Fibroblast of gingiva (primary cell): ENCODE data around the gene NRROS.
A peak's percentile ranks its signal among the peaks of the same experiment; 100 is the strongest.
"Not testable (repeated sequence)": the region's sequence is repeated elsewhere in the genome, so short reads cannot be mapped to it uniquely, and the experiment has no call there.

Experiments used
- DNase-seq: peaks from one replicate; pipeline ENCODE4 v3.0.0-alpha.2; 2011; ENCODE audit warnings: low read depth

Gene NRROS

GRCh38 chr3:196639483-196640296 lies at the start of gene NRROS:
TSS of gene NRROS (plus strand) at chr3:196639694. CDS start at chr3:196654540, 14,846 bp downstream.
- DNase-seq: peak; percentile 17

DNA sequence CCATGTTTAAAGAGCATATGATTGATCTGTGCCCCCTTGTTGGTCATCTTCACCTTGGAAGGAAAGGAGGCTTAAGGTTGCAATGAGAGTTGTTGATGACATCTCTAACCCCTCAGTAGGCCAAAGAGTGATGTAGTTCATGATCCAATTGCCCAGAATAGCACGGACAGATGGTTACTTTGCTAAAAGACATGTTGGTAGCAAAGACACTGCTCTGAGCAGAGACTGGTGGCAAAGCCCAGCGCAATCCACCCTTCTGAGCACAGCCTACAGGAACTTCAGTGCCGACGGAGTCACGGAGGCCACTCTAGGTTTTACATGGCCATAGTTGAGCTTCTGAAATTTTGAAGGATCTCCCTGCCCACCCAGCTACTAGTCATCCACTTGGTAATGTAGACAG lies 49.2 kb upstream of the NRROS start:
- no peak for DNase-seq

DNA sequence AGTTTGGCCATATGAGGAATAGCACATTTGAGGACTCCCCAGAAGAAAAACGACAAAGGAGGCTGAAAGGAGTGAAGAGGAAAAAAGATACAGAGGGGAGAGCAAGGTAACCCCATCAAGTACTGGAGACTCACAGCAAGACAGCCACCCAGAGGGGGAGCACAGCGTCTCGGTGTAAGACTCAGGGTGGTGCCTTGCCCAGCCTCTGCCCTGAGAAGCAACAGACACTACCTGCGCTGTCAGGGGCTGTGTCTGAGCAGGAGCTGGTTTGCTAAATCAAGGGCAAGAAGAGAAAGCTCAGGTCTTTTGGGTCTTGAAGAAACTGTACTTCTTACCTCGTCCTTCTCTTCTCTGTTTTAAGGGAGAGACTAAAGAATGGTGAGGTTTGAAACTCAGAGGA lies 43.1 kb upstream of the NRROS start:
- no peak for DNase-seq

GRCh38 chr3:196597971-196598733 lies 41.3 kb upstream of the NRROS start:
- DNase-seq: not testable (repeated sequence)

DNA sequence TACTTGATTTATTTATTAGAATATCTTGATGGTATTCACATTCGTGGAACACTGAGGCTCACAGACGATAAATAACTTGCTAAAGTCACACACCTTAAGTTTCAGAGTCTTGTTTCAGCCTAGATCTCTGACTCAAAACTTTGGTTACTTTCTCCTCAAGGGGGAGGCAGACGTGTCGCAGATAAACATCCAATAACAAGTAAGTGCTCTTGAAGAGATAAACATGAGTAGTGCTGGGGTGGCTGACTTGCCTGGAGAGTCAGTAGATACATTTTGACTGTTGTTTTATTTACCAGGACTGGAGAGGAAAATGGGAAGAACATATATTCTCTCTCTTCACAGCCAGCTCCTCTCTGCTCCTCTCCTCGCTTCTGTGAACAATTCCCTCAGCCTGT lies 39.8 kb upstream of the NRROS start:
- no peak for DNase-seq

- DNase-seq: no peak
Observed at GRCh38 chr3:196600359-196600758, 39.1 kb upstream of the NRROS start.

GRCh38 chr3:196602673-196603072 lies 36.8 kb upstream of the NRROS start:
- DNase-seq: no peak

DNA sequence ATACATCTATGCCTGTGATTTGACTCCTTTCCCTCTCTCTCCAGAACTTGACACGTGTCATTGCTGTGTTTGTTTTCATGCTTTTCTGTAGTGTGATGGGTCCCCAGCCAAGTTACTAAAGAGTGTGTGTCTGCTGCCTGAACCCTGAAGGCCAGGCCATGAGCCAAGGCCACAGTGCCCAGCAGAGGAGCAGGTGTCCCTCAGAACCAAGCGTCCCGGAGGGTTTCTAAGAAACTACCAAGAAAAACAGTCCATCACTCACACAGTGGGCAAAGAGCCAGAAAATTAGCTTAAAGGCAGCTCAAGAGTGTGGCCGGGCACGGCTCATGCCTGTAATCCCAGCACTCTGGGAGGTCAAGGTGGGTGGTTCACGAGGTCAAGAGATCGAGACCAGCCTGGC lies 35.8 kb upstream of the NRROS start:
- DNase-seq: no peak

DNA sequence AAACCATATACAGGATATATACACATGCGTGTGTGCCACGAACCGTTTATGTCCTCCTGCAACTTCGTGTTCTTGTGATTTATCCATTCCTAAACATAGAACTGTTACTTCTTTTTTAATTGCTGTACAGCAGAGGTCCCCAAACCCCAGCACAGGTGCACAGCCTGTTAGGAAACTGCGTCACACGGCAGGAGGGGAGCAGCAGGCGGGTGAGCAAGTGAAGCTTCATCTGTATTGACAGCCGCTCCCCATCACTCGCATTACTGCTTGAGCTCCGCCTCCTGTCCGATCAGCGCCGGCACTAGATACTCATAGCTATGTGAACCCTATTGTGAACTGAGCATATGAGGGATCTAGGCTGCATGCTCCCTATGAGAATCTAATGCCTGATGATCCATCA lies 34.9 kb upstream of the NRROS start:
- no peak for DNase-seq

DNA sequence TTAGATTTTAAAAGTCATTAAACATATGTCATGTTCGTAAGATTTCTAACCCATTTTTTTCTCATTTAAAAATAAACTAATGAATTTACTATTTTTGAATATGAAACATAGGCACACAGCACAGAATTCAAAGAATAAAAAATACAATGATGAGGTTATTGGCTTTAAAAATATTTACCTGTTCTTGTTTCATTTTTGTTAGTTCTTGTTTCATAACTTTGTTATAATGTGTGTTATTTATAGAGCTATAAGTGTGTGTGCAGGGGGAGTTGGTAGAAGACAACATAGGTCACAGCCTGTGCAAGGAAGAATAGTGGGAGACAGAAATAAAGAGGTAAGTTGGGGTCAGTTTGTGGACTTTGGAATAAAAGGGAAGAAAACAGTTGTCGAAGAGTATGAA lies 30.8 kb upstream of the NRROS start:
- no peak for DNase-seq

DNA sequence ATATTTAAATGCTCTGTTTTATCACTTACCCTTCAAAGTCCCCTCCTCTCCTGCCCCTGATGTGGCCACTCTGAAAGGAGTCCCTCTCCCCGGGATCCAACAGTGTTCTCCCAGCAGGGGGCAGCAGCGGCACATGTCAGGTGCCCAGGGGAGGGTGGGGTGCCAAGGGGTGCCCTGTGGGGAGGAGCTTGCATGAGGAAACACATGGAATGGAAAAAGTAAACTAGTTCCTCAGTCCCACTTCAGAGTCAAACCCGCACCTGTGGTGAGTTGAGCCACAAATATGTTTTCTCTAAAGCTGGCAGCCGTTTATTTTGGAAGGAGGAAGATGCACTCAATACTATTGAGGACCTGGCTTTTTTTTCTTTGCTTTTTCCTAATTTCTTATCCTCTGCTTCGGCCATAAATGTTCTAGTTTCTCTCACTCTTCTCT lies 30.1 kb upstream of the NRROS start:
- DNase-seq: peak; percentile 71

GRCh38 chr3:196609805-196610515 lies 29.5 kb upstream of the NRROS start:
- no peak for DNase-seq

- DNase-seq: no peak
Observed at GRCh38 chr3:196611761-196612483, 27.6 kb upstream of the NRROS start.

DNA sequence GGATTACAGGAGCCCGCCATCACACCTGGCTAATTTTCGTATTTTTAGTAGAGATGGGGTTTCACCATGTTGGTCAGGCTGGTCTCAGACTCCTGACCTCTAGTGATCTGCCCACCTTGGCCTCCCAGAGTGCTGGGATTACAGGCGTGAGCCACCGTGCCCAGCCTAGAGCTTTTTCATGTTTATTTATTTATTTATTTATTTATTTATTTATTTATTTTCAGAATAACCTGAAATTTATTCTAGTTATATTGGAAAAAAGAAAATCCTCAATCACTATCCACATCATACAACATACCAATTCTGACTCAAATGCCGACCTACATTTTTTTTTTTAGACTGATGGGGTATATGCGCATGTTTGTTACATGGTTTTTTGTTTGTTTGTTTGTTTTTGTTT lies 24.3 kb upstream of the NRROS start:
- not testable (repeated sequence) for DNase-seq

DNA sequence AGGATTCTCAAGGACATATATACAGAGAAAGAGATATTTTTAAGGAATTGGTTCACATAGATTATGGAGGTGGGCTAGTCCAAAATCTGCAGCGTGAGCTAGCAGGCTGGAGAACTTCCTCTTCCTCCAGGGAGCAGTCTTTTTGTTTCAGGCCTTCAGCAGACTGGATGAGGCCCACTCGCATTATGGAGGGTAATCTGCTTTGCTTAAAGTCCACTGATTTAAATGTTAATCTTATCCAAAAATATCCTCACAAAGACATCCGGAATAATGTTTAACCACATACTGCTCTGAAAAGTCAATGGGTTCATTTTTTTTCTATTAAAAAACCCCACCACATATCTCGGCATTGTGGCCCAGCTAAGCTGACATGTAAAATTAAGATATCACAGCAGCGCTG lies 22.2 kb upstream of the NRROS start:
- no peak for DNase-seq

DNA sequence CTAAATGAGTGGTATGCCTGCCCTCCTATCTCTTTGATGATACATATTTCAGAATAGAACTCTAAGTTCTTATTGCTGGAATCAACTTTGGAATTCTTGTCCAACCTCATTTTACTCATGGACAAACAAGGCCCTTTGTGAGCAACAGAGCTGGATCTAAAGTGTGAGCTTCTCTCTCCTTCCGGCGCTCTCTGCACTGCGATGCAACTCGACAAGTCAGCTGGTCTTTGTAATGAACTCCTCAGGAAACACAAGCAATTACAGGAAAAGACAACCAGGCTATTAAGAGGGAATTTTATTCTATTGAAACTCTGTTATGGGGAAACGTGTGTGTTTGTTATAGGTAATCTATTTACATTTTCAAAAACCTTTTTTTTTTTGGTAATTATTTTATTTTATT lies 20.3 kb upstream of the NRROS start:
- DNase-seq: no peak

- DNase-seq: not testable (repeated sequence)
Observed at GRCh38 chr3:196619627-196620026, 19.9 kb upstream of the NRROS start.

DNA sequence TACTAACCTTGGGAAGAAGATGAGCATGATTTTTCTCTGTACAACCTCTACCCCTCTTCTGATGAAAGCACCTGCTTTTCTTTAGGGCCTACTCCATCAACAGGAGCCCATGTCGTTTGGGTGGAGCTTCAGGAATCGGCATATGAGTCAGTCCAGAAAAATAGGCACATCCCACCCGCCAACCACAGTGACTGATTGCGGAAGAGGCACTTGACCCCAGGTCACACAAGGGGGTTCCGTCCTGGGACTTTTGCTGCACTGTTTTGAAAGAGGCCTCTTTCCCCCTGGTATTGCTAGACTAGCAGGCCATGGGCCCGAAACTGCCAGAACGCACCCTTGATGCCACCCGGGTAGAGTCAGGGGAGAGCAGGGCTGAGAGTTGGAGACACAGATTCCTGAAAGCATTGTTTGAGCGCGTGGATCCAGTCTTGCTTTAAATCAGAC lies 19.3 kb upstream of the NRROS start:
- peak; percentile 9 for DNase-seq

- DNase-seq: no peak
Observed at GRCh38 chr3:196620684-196621083, 18.8 kb upstream of the NRROS start.

GRCh38 chr3:196621611-196622010 lies 17.9 kb upstream of the NRROS start:
- DNase-seq: no peak

DNA sequence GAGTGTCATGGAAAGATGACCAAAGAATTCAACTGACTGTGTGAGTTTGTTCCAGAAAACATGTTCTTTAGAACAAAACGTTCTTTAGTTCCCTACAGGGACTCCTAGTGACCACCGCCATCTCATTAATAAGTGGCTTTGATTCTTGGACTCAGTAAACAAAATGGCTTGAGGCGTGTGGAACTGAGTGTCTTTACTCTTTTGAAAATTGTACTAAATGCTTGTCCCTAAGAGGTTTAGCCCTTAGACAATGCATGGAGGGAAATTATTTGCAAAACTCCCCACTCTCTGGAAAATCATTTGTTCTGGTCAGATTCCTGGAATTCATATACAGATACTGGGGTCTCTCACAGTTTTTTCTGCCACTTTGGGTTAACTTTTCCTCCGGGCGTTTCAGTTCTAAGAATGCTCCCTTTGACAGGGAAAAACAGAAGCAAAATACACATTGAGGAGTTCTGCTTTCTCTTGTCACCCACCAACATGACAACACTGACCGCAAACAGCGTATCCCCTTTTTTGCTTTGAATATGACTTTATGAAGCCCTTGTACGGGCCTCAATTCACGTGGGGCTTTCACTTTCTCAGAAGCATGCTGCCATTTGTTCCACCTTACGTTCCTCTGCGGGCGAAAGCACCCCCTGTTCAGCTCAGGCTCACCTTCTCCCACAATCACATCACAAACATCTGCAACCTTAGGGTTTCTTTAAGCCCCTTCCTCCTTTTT lies 15.3 kb upstream of the NRROS start:
- DNase-seq: no peak
